Dendritic cell treated with granulocyte-macrophage colony-stimulating factor and Interleukin-4, amounts not matched to agents 40 ng/mL and 50 ng/mL, for 4 days (primary cell): ENCODE measurements around the gene GP5.

ENCODE experiments used
- H3K27ac Mint-ChIP-seq: one replicate; pipeline ENCODE4 v1.8.0; 2022; ENCODE audit warnings: mild to moderate bottlenecking, mixed read lengths
- H3K27me3 Mint-ChIP-seq: one replicate; pipeline ENCODE4 v1.8.0; 2022; ENCODE audit warnings: mild to moderate bottlenecking, mixed read lengths
- H3K36me3 Mint-ChIP-seq: one replicate; pipeline ENCODE4 v1.8.0; 2022; ENCODE audit warnings: low read depth, mixed read lengths
- H3K4me1 Mint-ChIP-seq: one replicate; pipeline ENCODE4 v1.8.0; 2022; ENCODE audit warnings: low read depth, mixed read lengths
- H3K4me3 Mint-ChIP-seq: one replicate; pipeline ENCODE4 v1.8.0; 2022; ENCODE audit warnings: mild to moderate bottlenecking, moderate library complexity, mixed read lengths
- H3K9me3 Mint-ChIP-seq: one replicate; pipeline ENCODE4 v1.8.0; 2022; ENCODE audit warnings: mixed read lengths
- intact Hi-C: fragments of 100-400 bp; cut with micrococcal nuclease; formaldehyde crosslinking; loops from one replicate; pipeline ENCODE4 v1.15.0; 2022

Gene GP5

GRCh38 chr3:194379231-194379630, 19.8 kb downstream of the GP5 start:
- Mint-ChIP-seq H3K36me3 (no peaks in the 10 kb centered on the region), H3K4me3 (no peak overlapping the region), H3K9me3 (no peaks in the 10 kb centered on the region), H3K27ac (no peak overlapping the region), H3K27me3 (peaks cover 28% of the 10 kb centered on the region), H3K4me1 (no peaks in the 10 kb centered on the region)
- intact Hi-C loops, result no loop called here

GRCh38 chr3:194377708-194378107, 21.4 kb downstream of the GP5 start:
- H3K27me3 Mint-ChIP-seq, result peaks cover 24% of the 10 kb centered on the region
- H3K27ac Mint-ChIP-seq, result no peak overlapping the region
- H3K36me3 Mint-ChIP-seq, result no peaks in the 10 kb centered on the region

GRCh38 chr3:194376241-194376560, 22.9 kb downstream of the GP5 start:
- Mint-ChIP-seq H3K27ac (no peak overlapping the region), H3K4me3 (no peak overlapping the region), H3K4me1 (no peaks in the 10 kb centered on the region), H3K9me3 (no peaks in the 10 kb centered on the region), H3K27me3 (peaks cover 28% of the 10 kb centered on the region), H3K36me3 (no peaks in the 10 kb centered on the region)
- intact Hi-C loops, result no loop called here

More at GRCh38 chr3:194377708-194378107, 21.4 kb downstream of the GP5 start:
- no peak overlapping the region for H3K4me3 Mint-ChIP-seq
- no peaks in the 10 kb centered on the region for H3K9me3 Mint-ChIP-seq
- H3K4me1 Mint-ChIP-seq, result no peaks in the 10 kb centered on the region
- intact Hi-C loops, result no loop called here

- intact Hi-C loops, result no loop called here
- H3K27ac Mint-ChIP-seq, result no peak overlapping the region
Observed at GRCh38 chr3:194375473-194376240, 23.4 kb downstream of the GP5 start.

GRCh38 chr3:194374935-194375334, 24.1 kb downstream of the GP5 start:
- Mint-ChIP-seq H3K4me1 (no peaks in the 10 kb centered on the region), H3K27ac (no peak overlapping the region), H3K4me3 (no peak overlapping the region), H3K27me3 (peaks cover 39% of the 10 kb centered on the region), H3K9me3 (no peaks in the 10 kb centered on the region), H3K36me3 (no peaks in the 10 kb centered on the region)
- intact Hi-C loops, result no loop called here

More at GRCh38 chr3:194375473-194376240, 23.4 kb downstream of the GP5 start:
- Mint-ChIP-seq H3K36me3 (no peaks in the 10 kb centered on the region), H3K9me3 (no peaks in the 10 kb centered on the region), H3K27me3 (peaks cover 34% of the 10 kb centered on the region), H3K4me1 (no peaks in the 10 kb centered on the region), H3K4me3 (no peak overlapping the region)

- Mint-ChIP-seq H3K9me3 (no peaks in the 10 kb centered on the region), H3K27ac (no peak overlapping the region), H3K4me3 (no peak overlapping the region), H3K27me3 (peaks cover 48% of the 10 kb centered on the region), H3K36me3 (no peaks in the 10 kb centered on the region), H3K4me1 (no peaks in the 10 kb centered on the region)
- intact Hi-C loops, result no loop called here
Observed at GRCh38 chr3:194373899-194374298, 25.2 kb downstream of the GP5 start.

GRCh38 chr3:194373028-194373427, 26.0 kb downstream of the GP5 start:
- Mint-ChIP-seq H3K9me3 (no peaks in the 10 kb centered on the region), H3K27me3 (peaks cover 53% of the 10 kb centered on the region), H3K36me3 (no peaks in the 10 kb centered on the region), H3K4me3 (no peak overlapping the region), H3K27ac (no peak overlapping the region), H3K4me1 (no peaks in the 10 kb centered on the region)
- intact Hi-C loops, result no loop called here

- intact Hi-C loops, result no loop called here
- Mint-ChIP-seq H3K36me3 (no peaks in the 10 kb centered on the region), H3K4me1 (no peaks in the 10 kb centered on the region), H3K4me3 (no peak overlapping the region), H3K27me3 (peaks cover 44% of the 10 kb centered on the region), H3K27ac (no peak overlapping the region), H3K9me3 (no peaks in the 10 kb centered on the region)
Observed at GRCh38 chr3:194370753-194371152, 28.3 kb downstream of the GP5 start.

- H3K4me3 Mint-ChIP-seq, result no peak within 1 kb of the TSS
- intact Hi-C loops, result no loop called here
- no peaks in the 10 kb centered on the region for H3K9me3 Mint-ChIP-seq
- no peaks in the 10 kb centered on the region for H3K4me1 Mint-ChIP-seq
- no peak within 1 kb of the TSS for H3K27ac Mint-ChIP-seq
- H3K36me3 Mint-ChIP-seq, result no peaks in the 10 kb centered on the region
- peaks cover 36% of the 10 kb centered on the region for H3K27me3 Mint-ChIP-seq
Observed at GRCh38 chr3:194369522-194370279, 29.4 kb downstream of the GP5 start, which contains the start of gene LRRC15. LRRC15 (minus strand) TSS chr3:194369743; CDS start chr3:194361043, 8,700 bp downstream.

- Mint-ChIP-seq H3K4me1 (no peaks in the 10 kb centered on the region), H3K27ac (no peak overlapping the region), H3K36me3 (no peaks in the 10 kb centered on the region), H3K4me3 (no peak overlapping the region), H3K27me3 (peaks cover 36% of the 10 kb centered on the region), H3K9me3 (no peaks in the 10 kb centered on the region)
- intact Hi-C loops, result no loop called here
Observed at GRCh38 chr3:194368918-194369317, 30.1 kb downstream of the GP5 start.

- no peaks in the 10 kb centered on the region for H3K4me1 Mint-ChIP-seq
- no peaks in the 10 kb centered on the region for H3K9me3 Mint-ChIP-seq
- intact Hi-C loops, result no loop called here
- H3K4me3 Mint-ChIP-seq, result no peak overlapping the region
- no peak overlapping the region for H3K27ac Mint-ChIP-seq
- H3K36me3 Mint-ChIP-seq, result no peaks in the 10 kb centered on the region
- peaks cover 36% of the 10 kb centered on the region for H3K27me3 Mint-ChIP-seq
Observed at GRCh38 chr3:194367992-194368841, 30.8 kb downstream of the GP5 start.

GRCh38 chr3:194365978-194366490, 33.0 kb downstream of the GP5 start:
- H3K4me3 Mint-ChIP-seq, result no peak overlapping the region
- intact Hi-C loops, result no loop called here
- no peak overlapping the region for H3K27ac Mint-ChIP-seq
- H3K36me3 Mint-ChIP-seq, result no peaks in the 10 kb centered on the region
- no peaks in the 10 kb centered on the region for H3K9me3 Mint-ChIP-seq
- no peaks in the 10 kb centered on the region for H3K4me1 Mint-ChIP-seq
- H3K27me3 Mint-ChIP-seq, result peaks cover 32% of the 10 kb centered on the region

- no peak overlapping the region for H3K4me3 Mint-ChIP-seq
- H3K4me1 Mint-ChIP-seq, result no peaks in the 10 kb centered on the region
- H3K36me3 Mint-ChIP-seq, result no peaks in the 10 kb centered on the region
- peaks cover 27% of the 10 kb centered on the region for H3K27me3 Mint-ChIP-seq
- intact Hi-C loops, result no loop called here
- no peaks in the 10 kb centered on the region for H3K9me3 Mint-ChIP-seq
- no peak overlapping the region for H3K27ac Mint-ChIP-seq
Observed at GRCh38 chr3:194365526-194365925, 33.5 kb downstream of the GP5 start.
